ENCODE measurements around the gene GNG7. TPM values are rescaled to one million over a fixed set of nuclear protein-coding genes. Genes with fewer than 3 reads are reported as not detected.

The GNG7 gene
- polyA plus RNA-seq, 1 of the 3 experiments (the other 2 are of a cell fraction), result 2.2 TPM

GRCh38 chr19:2627319-2627829 lies 75.1 kb downstream of the GNG7 start:
- Histone ChIP-seq H3K79me2 (ENCODE audit: insufficient read depth) (no peaks in the 10 kb centered on the region), H4K20me1 (ENCODE audit: insufficient read depth) (no peaks in the 10 kb centered on the region), H3K4me1 (ENCODE audit: control insufficient read depth in 1 of 2, insufficient read depth in 2 of 2, low read depth in 1 of 2, low read length in 1 of 2) (peaks cover 4 to 5% of the 10 kb centered on the region in 2 experiments; a peak in 2 of 4 replicates), H3K27ac (ENCODE audit: low read depth in 2 of 2, low read length in 1 of 2) (peak overlapping the region in 1 of 2 experiments; percentile 70; a peak in 2 of 4 replicates), H3K36me3 (replicated peaks in 1 of 2; ENCODE audit: control insufficient read depth in 1 of 2, insufficient read depth in 2 of 2, low read length in 1 of 2) (no peaks in the 10 kb centered on the region), H3K27me3 (ENCODE audit: insufficient read depth) (no peaks in the 10 kb centered on the region), H2AFZ (ENCODE audit: low read depth) (no peak overlapping the region), H3K9ac (0 out of 2 replicates have a peak overlapping the region, but pooled peaks have one; percentile 4), H3K9me2 (no peaks in the 10 kb centered on the region), H3F3A (replicated peaks; ENCODE audit: insufficient read depth) (peaks cover 7% of the 10 kb centered on the region), H3K9me3 (0 out of 2 replicates have a peak, but pooled peaks cover 4% of the 10 kb centered on the region), H3K4me3 (ENCODE audit: low read depth in 2 of 2, low read length in 1 of 2) (no peak overlapping the region), H3K4me2 (peak overlapping the region; percentile 68)
- no peak for DNase-seq
- ChIA-PET CTCF (interaction anchor here (2.5 to 14.0 kb wide), 3 partner anchors 9 to 16 kb away, joined by 8 to 116 read pairs (median 41); no protein-coding TSS in a partner anchor), POLR2A (interaction anchor here (0.5 kb wide), 1 partner anchor 157 kb away, joined by 3 read pairs; no protein-coding TSS in a partner anchor)
- WGBS (ENCODE audit: low lambda C conversion rate), result 10% methylated on average over 7 of the region's 17 CpGs
- TF ChIP-seq TCF12 (IDR thresholded peaks at IDR 0.05) (peak; percentile 86), EP300 (IDR thresholded peaks at IDR 0.05; ENCODE audit: borderline replicate concordance in 1 of 2, low read depth in 1 of 2, low read length in 1 of 2) (peak in 1 of 2 experiments; percentile 72; a peak in 1 of 4 replicates), MAX (IDR thresholded peaks at IDR 0.05; ENCODE audit: low read depth) (peak; percentile 96), RXRA (IDR thresholded peaks at IDR 0.05; ENCODE audit: borderline replicate concordance, low read depth) (peak; percentile 71; the same call in 1 of the 2 replicates), YY1 (IDR thresholded peaks at IDR 0.05; ENCODE audit: low read depth) (no peak), NFIC (IDR thresholded peaks at IDR 0.05; ENCODE audit: borderline replicate concordance) (peak; percentile 65), RCOR1 (IDR thresholded peaks at IDR 0.05; ENCODE audit: low read length) (no peak), EZH2phosphoT487 (IDR thresholded peaks at IDR 0.05; ENCODE audit: borderline replicate concordance, low read depth) (no peak), IRF3 (IDR thresholded peaks at IDR 0.05; ENCODE audit: low read depth, low read length) (no peak), ZBTB33 (IDR thresholded peaks at IDR 0.05; ENCODE audit: borderline replicate concordance, low read depth) (peak; percentile 45; the same call in 1 of the 2 replicates), USF2 (IDR thresholded peaks at IDR 0.05; ENCODE audit: borderline replicate concordance, low read depth, low read length) (no peak), REST (IDR thresholded peaks at IDR 0.05; ENCODE audit: low read depth, low read length) (no peak), CTCF (IDR thresholded peaks at IDR 0.05) (no peak), POLR2AphosphoS5 (IDR thresholded peaks at IDR 0.05; ENCODE audit: low read depth, low read length) (peak; percentile 40; the same call in 1 of the 2 replicates), NRF1 (IDR thresholded peaks at IDR 0.05; ENCODE audit: low read depth, low read length) (no peak), MEF2A (IDR thresholded peaks at IDR 0.05; ENCODE audit: borderline replicate concordance, low read depth) (no peak), FOSL2 (IDR thresholded peaks at IDR 0.05; ENCODE audit: borderline replicate concordance, low read depth) (peak; percentile 98), SIN3A (IDR thresholded peaks at IDR 0.05; ENCODE audit: borderline replicate concordance, low read depth, low read length) (peak; percentile 93; the same call in 1 of the 2 replicates), TEAD4 (IDR thresholded peaks at IDR 0.05; ENCODE audit: borderline replicate concordance, insufficient read depth) (peak; percentile 89; the same call in 1 of the 2 replicates), PBX3 (IDR thresholded peaks at IDR 0.05) (peak; percentile 85)
